Measurements from ENCODE around the gene MPHOSPH8.

The MPHOSPH8 gene

DNA sequence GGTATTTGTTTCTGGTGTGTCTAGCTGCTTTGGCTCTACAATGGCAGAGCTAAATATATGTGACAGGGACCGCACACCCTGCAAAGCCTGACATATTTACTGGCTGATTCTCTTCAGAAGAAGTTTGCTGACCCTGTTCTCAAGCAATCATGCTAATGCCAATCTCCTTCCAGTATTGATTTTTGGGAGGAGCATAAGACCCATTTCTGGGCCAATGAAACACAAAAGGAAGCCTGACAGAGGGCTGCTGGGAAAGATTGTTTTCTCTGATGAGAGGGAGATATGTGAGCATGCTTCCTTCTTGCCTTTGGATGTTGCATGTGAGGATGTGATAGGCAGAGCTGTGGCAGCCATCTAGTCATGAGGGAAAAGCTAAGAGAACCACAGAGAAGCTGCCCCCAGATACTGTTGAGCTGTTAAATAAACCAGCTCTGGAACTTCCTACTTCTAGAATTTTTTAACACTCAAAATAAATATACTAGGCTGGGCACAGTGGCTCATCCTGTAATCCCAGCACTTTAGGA lies 40.7 kb upstream of the MPHOSPH8 start:
- H3K27ac ChIP-seq, result no peak overlapping the region
- TF ChIP-seq ZFX (IDR thresholded peaks at IDR 0.05; ENCODE audit: borderline replicate concordance), result no peak
- TF ChIP-seq, protein P1, sequence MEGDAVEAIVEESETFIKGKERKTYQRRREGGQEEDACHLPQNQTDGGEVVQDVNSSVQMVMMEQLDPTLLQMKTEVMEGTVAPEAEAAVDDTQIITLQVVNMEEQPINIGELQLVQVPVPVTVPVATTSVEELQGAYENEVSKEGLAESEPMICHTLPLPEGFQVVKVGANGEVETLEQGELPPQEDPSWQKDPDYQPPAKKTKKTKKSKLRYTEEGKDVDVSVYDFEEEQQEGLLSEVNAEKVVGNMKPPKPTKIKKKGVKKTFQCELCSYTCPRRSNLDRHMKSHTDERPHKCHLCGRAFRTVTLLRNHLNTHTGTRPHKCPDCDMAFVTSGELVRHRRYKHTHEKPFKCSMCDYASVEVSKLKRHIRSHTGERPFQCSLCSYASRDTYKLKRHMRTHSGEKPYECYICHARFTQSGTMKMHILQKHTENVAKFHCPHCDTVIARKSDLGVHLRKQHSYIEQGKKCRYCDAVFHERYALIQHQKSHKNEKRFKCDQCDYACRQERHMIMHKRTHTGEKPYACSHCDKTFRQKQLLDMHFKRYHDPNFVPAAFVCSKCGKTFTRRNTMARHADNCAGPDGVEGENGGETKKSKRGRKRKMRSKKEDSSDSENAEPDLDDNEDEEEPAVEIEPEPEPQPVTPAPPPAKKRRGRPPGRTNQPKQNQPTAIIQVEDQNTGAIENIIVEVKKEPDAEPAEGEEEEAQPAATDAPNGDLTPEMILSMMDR (IDR thresholded peaks at IDR 0.05), result no peak

DNA sequence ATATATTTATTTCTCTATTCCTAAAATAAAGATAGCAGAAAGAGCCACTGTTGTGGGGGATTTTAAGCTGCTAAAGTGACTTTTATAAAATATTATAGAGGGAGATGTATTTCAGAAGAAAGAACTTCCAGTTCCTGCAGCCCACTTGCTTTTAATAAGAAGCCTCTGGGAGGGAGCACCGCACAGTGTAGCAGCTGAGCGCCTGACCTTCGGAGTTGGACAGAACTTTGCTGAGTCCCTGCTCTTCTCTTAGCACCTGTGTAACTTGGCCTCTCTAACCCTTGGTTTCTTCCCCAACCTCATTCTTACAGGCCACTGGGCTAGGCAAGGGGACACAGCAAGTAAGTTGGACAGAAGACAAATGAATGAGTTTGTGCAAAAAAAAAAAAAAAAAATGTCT lies 37.4 kb upstream of the MPHOSPH8 start:
- H3K27ac ChIP-seq, result no peak overlapping the region
- TF ChIP-seq, protein P1 (IDR thresholded peaks at IDR 0.05), result no peak
- no peak for TF ChIP-seq ZFX (IDR thresholded peaks at IDR 0.05; ENCODE audit: borderline replicate concordance)

DNA sequence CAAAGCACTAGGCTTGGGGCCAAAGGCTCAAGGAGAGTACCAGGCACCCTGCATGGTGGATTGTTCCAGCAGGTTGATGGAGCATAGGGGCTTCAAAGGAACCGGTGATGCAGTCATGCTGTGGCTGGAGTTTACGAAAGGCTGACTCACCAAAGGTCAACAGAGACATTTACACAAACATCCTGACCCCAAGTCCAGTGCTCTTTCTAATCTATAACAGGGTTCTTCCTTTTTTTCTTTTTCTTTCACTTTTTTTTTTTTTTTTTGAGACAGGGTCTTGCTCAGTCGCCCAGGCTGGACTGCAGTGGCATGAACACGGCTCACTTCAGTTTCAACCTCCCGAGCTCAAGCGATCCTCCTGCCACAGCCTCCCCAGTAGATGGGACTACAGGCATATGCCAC lies 36.5 kb upstream of the MPHOSPH8 start:
- H3K27ac ChIP-seq, result no peak overlapping the region
- TF ChIP-seq, protein P1 (IDR thresholded peaks at IDR 0.05), result no peak
- no peak for TF ChIP-seq ZFX (IDR thresholded peaks at IDR 0.05; ENCODE audit: borderline replicate concordance)

DNA sequence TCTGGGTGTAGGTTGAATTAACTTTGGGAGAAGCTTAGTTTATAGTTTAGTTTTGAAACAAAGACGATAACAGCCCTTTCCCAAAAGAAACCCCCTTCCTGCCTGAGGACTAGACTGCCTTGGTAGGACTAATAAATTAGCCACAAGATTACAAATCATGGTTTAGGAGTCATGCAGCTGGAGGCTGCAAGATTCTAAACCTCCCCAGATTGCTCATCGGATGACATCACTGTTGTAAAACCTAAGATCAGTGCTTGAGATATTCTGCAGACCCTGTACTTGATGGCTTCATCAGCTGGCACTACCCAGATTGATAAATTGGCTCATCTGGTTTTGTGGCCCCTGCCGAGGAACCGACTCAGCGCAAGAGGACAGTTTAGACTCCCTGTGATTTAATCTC lies 35.9 kb upstream of the MPHOSPH8 start:
- TF ChIP-seq ZFX (IDR thresholded peaks at IDR 0.05; ENCODE audit: borderline replicate concordance), result no peak
- TF ChIP-seq, protein P1 (IDR thresholded peaks at IDR 0.05), result no peak
- H3K27ac ChIP-seq, result no peak overlapping the region

DNA sequence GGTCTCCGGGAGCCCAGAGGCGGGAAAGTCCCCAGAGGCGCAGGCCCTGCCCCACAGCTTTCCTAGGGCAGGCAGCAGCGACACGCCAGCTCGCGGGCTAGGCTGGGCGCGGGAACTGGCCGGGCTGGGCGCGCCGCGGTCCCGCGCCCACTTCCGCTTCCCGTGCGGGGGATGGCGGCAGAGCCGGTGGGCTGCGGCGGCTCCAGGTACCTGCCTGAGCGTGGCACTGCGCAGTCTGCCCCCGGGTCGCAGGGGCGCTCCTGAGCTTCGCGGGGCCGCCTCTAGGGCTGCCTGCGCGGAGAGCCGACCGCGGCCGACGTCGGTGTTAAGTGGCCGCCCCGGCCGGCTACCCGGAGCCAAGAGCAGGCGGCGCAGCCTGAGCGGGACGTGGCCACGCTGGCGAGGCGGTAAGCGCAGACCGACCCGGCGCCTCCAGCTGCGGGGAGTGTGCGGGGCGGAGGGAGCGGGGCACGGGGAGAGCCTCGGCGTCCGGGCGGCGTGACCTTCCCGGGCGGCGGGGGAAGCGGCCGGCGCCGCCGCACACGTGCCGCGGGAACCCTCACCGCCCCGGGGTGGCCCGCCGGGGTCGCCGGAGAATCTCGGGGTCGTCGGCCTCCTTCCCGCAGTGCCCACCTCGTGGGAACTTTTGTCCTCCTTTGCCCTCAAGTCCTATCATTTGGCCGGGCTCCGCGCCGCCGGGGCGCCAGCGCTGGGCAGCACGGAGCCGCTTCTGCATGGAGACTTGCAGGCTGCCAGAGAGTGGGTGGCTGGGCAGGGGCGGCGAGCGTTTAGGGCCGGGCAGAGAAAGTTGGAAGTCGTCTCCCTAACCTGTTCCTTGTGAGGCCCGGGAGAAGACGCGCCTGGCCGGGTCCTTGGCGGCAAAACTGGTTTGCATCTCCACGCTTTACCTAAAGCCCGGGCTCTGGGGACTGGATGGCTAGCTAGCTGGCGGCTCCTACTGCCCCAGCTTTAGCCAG lies 31.4 kb upstream of the MPHOSPH8 start:
- H3K27ac ChIP-seq, result peak overlapping the region; percentile 78
- no peak for TF ChIP-seq ZFX (IDR thresholded peaks at IDR 0.05; ENCODE audit: borderline replicate concordance)
- TF ChIP-seq, protein P1 (IDR thresholded peaks at IDR 0.05), result peak; percentile 42

DNA sequence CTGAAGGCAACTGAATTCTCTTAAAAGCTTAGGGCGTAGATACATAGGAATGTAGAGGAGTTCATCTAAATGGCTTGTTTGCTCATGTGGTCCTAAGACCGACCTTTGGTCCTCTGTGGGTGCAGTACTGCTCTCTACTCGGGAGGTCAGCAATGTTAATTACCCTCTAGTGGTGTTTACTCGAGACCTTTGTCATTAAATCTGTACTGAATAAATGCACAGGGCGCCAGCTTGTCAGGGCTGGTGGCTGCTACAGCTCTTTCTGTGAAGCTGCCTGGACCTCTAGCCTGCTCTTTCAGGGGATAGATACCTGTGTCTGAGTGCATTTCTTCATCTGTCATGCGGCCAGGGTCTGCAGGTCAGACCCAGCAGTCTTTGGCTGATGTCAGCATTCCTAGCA lies 29.2 kb upstream of the MPHOSPH8 start:
- no peak overlapping the region for H3K27ac ChIP-seq
- no peak for TF ChIP-seq ZFX (IDR thresholded peaks at IDR 0.05; ENCODE audit: borderline replicate concordance)
- TF ChIP-seq, protein P1 (IDR thresholded peaks at IDR 0.05), result no peak
